Keratinocyte (primary cell): ENCODE data around the gene GPRC5A. TPM values are rescaled to one million over a fixed set of nuclear protein-coding genes. Genes with fewer than 3 reads are reported as not detected.
A peak's percentile ranks its signal among the peaks of the same experiment; 100 is the strongest.

Source experiments
- DNase-seq: peaks from one replicate; pipeline ENCODE4 v3.0.0-alpha.2; 2011; ENCODE audit warnings: low read depth, missing footprints, low spot score
- FAIRE-seq: peaks from 2 replicates; lab custom pipeline; 2011; peaks lifted over from hg19 to GRCh38; lab: Jason Lieb, UNC
- H2AFZ ChIP-seq: 2 replicates; pipeline ENCODE4 v1.6.0; 2012; ENCODE audit warnings: low read length, control low read depth, inconsistent platforms; ENCODE audit not compliant: control insufficient read depth
- H3K27ac ChIP-seq: 2 replicates; pipeline ENCODE4 v1.5.1; 2011; ENCODE audit warnings: low read length; ENCODE audit not compliant: control insufficient read depth, insufficient read depth
- H3K27me3 ChIP-seq: 3 replicates; pipeline ENCODE4 v1.6.0; 2011; ENCODE audit warnings: low read length; ENCODE audit not compliant: control insufficient read depth, insufficient read depth; ENCODE audit errors: extremely low read depth
- H3K36me3 ChIP-seq, 2 experiments: 2 replicates in 1 of 2; 3 replicates in 1 of 2; pipeline ENCODE4 v1.5.1; 2011; ENCODE audit warnings: low read length in 2 of 2, mild to moderate bottlenecking in 1 of 2; ENCODE audit not compliant: control insufficient read depth in 2 of 2, insufficient read depth in 2 of 2; ENCODE audit errors: extremely low read depth in 1 of 2
- H3K4me1 ChIP-seq: 3 replicates; pipeline ENCODE4 v1.5.1; 2011; ENCODE audit warnings: low read length; ENCODE audit not compliant: control insufficient read depth, insufficient read depth; ENCODE audit errors: extremely low read depth
- H3K4me2 ChIP-seq: 3 replicates; pipeline ENCODE4 v1.6.0; 2011; ENCODE audit warnings: low read depth, low read length; ENCODE audit not compliant: control insufficient read depth, insufficient read depth; ENCODE audit errors: extremely low read depth
- H3K4me3 ChIP-seq, 3 experiments: fragments of 200-600 bp in 1 of 3; sonication (generic) in 1 of 3; 2 replicates in 2 of 3; 3 replicates in 1 of 3; pipeline ENCODE4 v1.5.1; 2011 to 2016; ENCODE audit warnings: low read length in 3 of 3, mild to moderate bottlenecking in 3 of 3, control low read depth in 2 of 3, inconsistent platforms in 1 of 3, low read depth in 1 of 3, mixed read lengths in 1 of 3, mixed run types in 1 of 3, moderate library complexity in 1 of 3; ENCODE audit not compliant: control insufficient read depth in 2 of 3, insufficient read depth in 2 of 3; ENCODE audit errors: extremely low read depth in 1 of 3
- H3K79me2 ChIP-seq: 2 replicates; pipeline ENCODE4 v1.6.0; 2012; ENCODE audit warnings: low read length; ENCODE audit not compliant: control insufficient read depth, insufficient read depth
- H3K9ac ChIP-seq: 3 replicates; pipeline ENCODE4 v1.6.0; 2011; ENCODE audit warnings: low read length; ENCODE audit not compliant: control insufficient read depth, insufficient read depth; ENCODE audit errors: extremely low read depth
- H3K9me1 ChIP-seq: 3 replicates; pipeline ENCODE4 v1.6.0; 2011; ENCODE audit warnings: low read length; ENCODE audit not compliant: control insufficient read depth, insufficient read depth; ENCODE audit errors: extremely low read depth
- H3K9me3 ChIP-seq: 2 replicates; pipeline ENCODE4 v1.5.1; 2012; ENCODE audit warnings: low read depth, low read length; ENCODE audit not compliant: control insufficient read depth
- H4K20me1 ChIP-seq: 3 replicates; pipeline ENCODE4 v1.6.0; 2011; ENCODE audit warnings: low read length; ENCODE audit not compliant: control insufficient read depth, insufficient read depth; ENCODE audit errors: extremely low read depth
- CTCF ChIP-seq, 3 experiments: IDR thresholded peaks in 1 of 3; conservative IDR thresholded peaks in 1 of 3; optimal IDR thresholded peaks in 1 of 3; 2 replicates in 2 of 3; 3 replicates in 1 of 3; pipeline versions ENCODE3 to v1.5.1; 2011; ENCODE audit warnings: low read length in 3 of 3, mild to moderate bottlenecking in 3 of 3, moderate library complexity in 2 of 3, control low read depth in 1 of 3, inconsistent platforms in 1 of 3; ENCODE audit not compliant: insufficient read depth in 2 of 3; ENCODE audit errors: extremely low read depth in 1 of 3
- EZH2 ChIP-seq: IDR thresholded peaks from one replicate; pipeline ENCODE4 v1.6.1; 2012; ENCODE audit warnings: inconsistent platforms, mild to moderate bottlenecking, low read length, moderate library complexity
- dilution Hi-C: fragments of 300-500 bp; cut with MboI; formaldehyde crosslinking; loops from one replicate; pipeline ENCODE4 v1.7.0; 2020; ENCODE audit warnings: low sequenced_read_pairs; ENCODE audit not compliant: extremely low pct_ligation_motif_present
- polyA plus RNA-seq, 5 experiments: library from polyadenylated mRNA; depleted of rRNA in 3 of 5; stranded (reverse) in 3 of 5; stranded (forward) in 1 of 5; unstranded in 1 of 5; fragments of >200 nt; gene quantifications; 1 replicate in 1 of 5; 2 replicates in 3 of 5; 3 replicates in 1 of 5; pipeline versions ENCODE4 v1.2.1 to v1.2.3, GENCODE V29; 2011 to 2012; ENCODE audit warnings: missing spikeins in 2 of 5, low read depth in 1 of 5, low replicate concordance in 1 of 5

Gene GPRC5A
- polyA plus RNA-seq, 1 donor (not counting 4 experiments of a cell fraction or from before 2014, with no cell fraction given) = 25.5 TPM

- Histone ChIP-seq H3K27me3 (no peaks in the 10 kb centered on the region), H2AFZ (peak overlapping the region; percentile 11), H4K20me1 (no peaks in the 10 kb centered on the region), H3K9ac (no peak overlapping the region), H3K4me1 (peaks cover 8% of the 10 kb centered on the region), H3K9me1 (no peaks in the 10 kb centered on the region), H3K79me2 (peaks cover 2% of the 10 kb centered on the region), H3K27ac (peak overlapping the region; percentile 5), H3K4me3 (no peak overlapping the region), H3K36me3 (peaks cover 0 to 2% of the 10 kb centered on the region in 2 experiments), H3K9me3 (no peaks in the 10 kb centered on the region), H3K4me2 (peak overlapping the region; percentile 7)
- dilution Hi-C loops = no loop called here
- TF ChIP-seq EZH2 (no peak), CTCF (optimal IDR thresholded peaks at IDR 0.05 in 1 of 3, IDR thresholded peaks at IDR 0.05 in 1 of 3, conservative IDR thresholded peaks at IDR 0.05 in 1 of 3; ENCODE audit: extremely low read depth in 1 of 3, insufficient read depth in 2 of 3, low read length in 3 of 3) (no peak)
- DNase-seq (no peak), FAIRE-seq (no peak)
Observed at GRCh38 chr12:12926571-12927071, 35.3 kb downstream of the GPRC5A start.

DNA sequence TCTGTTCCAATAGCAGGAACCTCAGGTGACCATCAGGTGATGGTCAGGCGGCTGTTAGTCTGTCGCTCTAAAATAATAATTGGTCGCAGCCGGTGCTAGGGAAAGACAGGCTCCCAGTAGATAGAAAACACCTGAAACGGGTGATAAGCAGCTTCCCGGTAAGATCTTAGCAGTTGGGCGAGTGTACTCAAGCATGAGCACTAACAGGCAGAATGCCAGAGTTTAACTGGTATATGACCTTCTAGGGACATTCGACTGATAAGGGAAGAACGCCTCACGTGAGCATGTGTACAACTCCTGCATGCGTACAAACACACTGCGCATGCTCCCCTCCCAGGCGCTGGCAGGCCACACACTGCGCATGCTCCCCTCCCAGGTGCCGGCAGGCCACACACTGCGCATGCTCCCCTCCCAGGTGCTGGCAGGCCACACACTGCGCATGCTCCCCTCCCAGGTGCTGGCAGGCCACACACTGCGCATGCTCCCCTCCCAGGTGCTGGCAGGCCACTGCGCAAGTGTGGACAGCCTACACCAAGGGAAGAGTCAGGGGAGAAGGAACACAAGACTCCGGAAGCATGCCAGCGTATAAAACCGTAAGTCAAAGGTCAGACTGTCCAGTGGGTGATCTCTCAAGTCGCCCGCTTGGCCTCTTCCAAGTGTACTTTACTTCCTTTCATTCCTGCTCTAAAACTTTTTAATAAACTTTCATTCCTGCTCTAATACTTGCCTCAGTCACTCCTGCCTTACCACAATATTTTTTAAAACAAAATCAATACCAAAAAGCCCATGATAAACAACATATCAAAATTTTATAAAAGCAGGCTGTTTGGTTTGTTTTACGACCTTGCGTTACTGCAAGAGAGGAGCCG, 36.1 kb downstream of the GPRC5A start:
- Histone ChIP-seq H3K27ac (peak overlapping the region; percentile 37), H3K4me3 (peak overlapping the region; percentile 29 to 48 (median 48)), H4K20me1 (no peaks in the 10 kb centered on the region), H3K9ac (peak overlapping the region; percentile 52), H3K79me2 (peaks cover 2% of the 10 kb centered on the region), H2AFZ (peak overlapping the region; percentile 11), H3K9me3 (no peaks in the 10 kb centered on the region), H3K4me1 (peaks cover 8% of the 10 kb centered on the region), H3K27me3 (no peaks in the 10 kb centered on the region), H3K36me3 (peaks cover 0 to 2% of the 10 kb centered on the region in 2 experiments), H3K4me2 (peak overlapping the region; percentile 11), H3K9me1 (no peaks in the 10 kb centered on the region)
- no peak for TF ChIP-seq EZH2
- no peak for TF ChIP-seq CTCF (optimal IDR thresholded peaks at IDR 0.05 in 1 of 3, IDR thresholded peaks at IDR 0.05 in 1 of 3, conservative IDR thresholded peaks at IDR 0.05 in 1 of 3; ENCODE audit: extremely low read depth in 1 of 3, insufficient read depth in 2 of 3, low read length in 3 of 3)
- dilution Hi-C loops = no loop called here
- FAIRE-seq (no peak), DNase-seq (peak; percentile 56)
